Activated CD8-positive, alpha-beta T cell treated with anti-CD3 and anti-CD28 coated beads, Interleukin-2, amount 10 ng/mL, durations not matched to agents 7 days and 5 days (primary cell): Measurements from ENCODE around the gene ABCG1. TPM values are rescaled to one million over a fixed set of nuclear protein-coding genes. Genes with fewer than 3 reads are reported as not detected.

ENCODE experiments used
- ATAC-seq: fragments of 150-1000 bp; cut with Tn5 transposase; one replicate; pipeline ENCODE4 v1.10.0; 2021; ENCODE audit warnings: moderate library complexity
- CTCF ChIA-PET: fragments of 350-600 bp; sonication (Branson Sonifier 250); formaldehyde crosslinking; loops from one replicate; lab custom pipeline; 2021; ENCODE audit warnings: antibody characterized with exemption; lab: Charles Lee
- POLR2A ChIA-PET: fragments of 350-600 bp; sonication (Branson Sonifier 250); formaldehyde crosslinking; loops from one replicate; lab custom pipeline; 2021; ENCODE audit warnings: antibody characterized with exemption; lab: Charles Lee
- DNase-seq: peaks from one replicate; pipeline ENCODE4 v3.0.0-alpha.2; 2020
- H3K27ac Mint-ChIP-seq: one replicate; pipeline ENCODE4 v1.8.0; 2021; ENCODE audit warnings: mild to moderate bottlenecking, mixed read lengths
- H3K27me3 Mint-ChIP-seq: one replicate; pipeline ENCODE4 v1.8.0; 2021; ENCODE audit warnings: low read depth, mixed read lengths
- H3K36me3 Mint-ChIP-seq: one replicate; pipeline ENCODE4 v1.8.0; 2021; ENCODE audit warnings: low read depth, mixed read lengths
- H3K4me1 Mint-ChIP-seq: one replicate; pipeline ENCODE4 v1.8.0; 2021; ENCODE audit warnings: low read depth, mixed read lengths
- H3K4me3 Mint-ChIP-seq: one replicate; pipeline ENCODE4 v1.8.0; 2021; ENCODE audit warnings: mild to moderate bottlenecking, mixed read lengths
- H3K9me3 Mint-ChIP-seq: one replicate; pipeline ENCODE4 v1.8.0; 2022; ENCODE audit warnings: mixed read lengths; ENCODE audit not compliant: insufficient read depth
- total RNA-seq, 2 experiments: library from RNA; stranded (reverse); gene quantifications; one replicate each; pipeline ENCODE4 v1.2.3, GENCODE V29; 2021

ABCG1 gene
- total RNA-seq, 2 experiments from 2014 or later, result 6.7 to 8.0 TPM

GRCh38 chr21:42319376-42319775 lies 100.4 kb downstream of the ABCG1 start:
- DNase-seq, result no peak
- ATAC-seq, result no peak
- H3K36me3 Mint-ChIP-seq, result no peaks in the 10 kb centered on the region
- H3K4me3 Mint-ChIP-seq, result no peak overlapping the region
- peaks cover 1% of the 10 kb centered on the region for H3K27me3 Mint-ChIP-seq
- POLR2A ChIA-PET, result no interaction called here
- H3K4me1 Mint-ChIP-seq, result peaks cover 5% of the 10 kb centered on the region
- no peak overlapping the region for H3K27ac Mint-ChIP-seq
- CTCF ChIA-PET, result interaction anchor here (1.1 to 3.2 kb wide), 2 partner anchors 9 to 173 kb away, joined by 4 to 12 read pairs; no protein-coding TSS in a partner anchor
- no peaks in the 10 kb centered on the region for H3K9me3 Mint-ChIP-seq

- ATAC-seq (no peak), DNase-seq (no peak)
- Mint-ChIP-seq H3K27me3 (peaks cover 4% of the 10 kb centered on the region), H3K4me3 (no peak overlapping the region), H3K36me3 (no peaks in the 10 kb centered on the region), H3K4me1 (peaks cover 5% of the 10 kb centered on the region), H3K27ac (no peak overlapping the region), H3K9me3 (no peaks in the 10 kb centered on the region)
- CTCF ChIA-PET, result interaction anchor here (1.1 to 3.2 kb wide), 2 partner anchors 10 to 174 kb away, joined by 4 to 12 read pairs; no protein-coding TSS in a partner anchor
- POLR2A ChIA-PET, result no interaction called here
Measured at GRCh38 chr21:42319851-42320572, 101.1 kb downstream of the ABCG1 start.

- H3K27me3 Mint-ChIP-seq, result peaks cover 11% of the 10 kb centered on the region
- ChIA-PET CTCF (interaction anchor here (3.2 kb wide), 1 partner anchor 11 kb away, joined by 12 read pairs; no protein-coding TSS in a partner anchor), POLR2A (no interaction called here)
- ATAC-seq (no peak), DNase-seq (no peak)
- no peaks in the 10 kb centered on the region for H3K9me3 Mint-ChIP-seq
- H3K36me3 Mint-ChIP-seq, result no peaks in the 10 kb centered on the region
- H3K27ac Mint-ChIP-seq, result no peak overlapping the region
- peaks cover 5% of the 10 kb centered on the region for H3K4me1 Mint-ChIP-seq
- H3K4me3 Mint-ChIP-seq, result no peak overlapping the region
Measured at GRCh38 chr21:42320791-42321190, 101.9 kb downstream of the ABCG1 start.

GRCh38 chr21:42321231-42321630 lies 102.3 kb downstream of the ABCG1 start:
- DNase-seq, result no peak

GRCh38 chr21:42321845-42322244 lies 102.9 kb downstream of the ABCG1 start:
- Mint-ChIP-seq H3K4me1 (peaks cover 5% of the 10 kb centered on the region), H3K36me3 (no peaks in the 10 kb centered on the region), H3K27ac (no peak overlapping the region), H3K9me3 (no peaks in the 10 kb centered on the region), H3K4me3 (no peak overlapping the region), H3K27me3 (peaks cover 14% of the 10 kb centered on the region)
- ATAC-seq (no peak), DNase-seq (no peak)
- POLR2A ChIA-PET, result no interaction called here
- CTCF ChIA-PET, result interaction anchor here (1.2 to 1.4 kb wide), 2 partner anchors 15 to 19 kb away, joined by 3 to 4 read pairs; no protein-coding TSS in a partner anchor

More at GRCh38 chr21:42321231-42321630, 102.3 kb downstream of the ABCG1 start:
- ATAC-seq, result no peak
- Mint-ChIP-seq H3K27ac (no peak overlapping the region), H3K27me3 (peaks cover 11% of the 10 kb centered on the region), H3K36me3 (no peaks in the 10 kb centered on the region), H3K4me1 (peaks cover 5% of the 10 kb centered on the region), H3K4me3 (no peak overlapping the region), H3K9me3 (no peaks in the 10 kb centered on the region)
- ChIA-PET POLR2A (no interaction called here), CTCF (interaction anchor here (3.2 kb wide), 1 partner anchor 11 kb away, joined by 12 read pairs; no protein-coding TSS in a partner anchor)

- CTCF ChIA-PET, result interaction anchor here (0.7 to 1.7 kb wide), 3 partner anchors 12 to 79 kb away, joined by 3 to 5 read pairs (median 3); partner anchors contain the start of gene UBASH3A
- DNase-seq (no peak), ATAC-seq (no peak)
- no peaks in the 10 kb centered on the region for H3K4me1 Mint-ChIP-seq
- POLR2A ChIA-PET, result no interaction called here
- H3K27me3 Mint-ChIP-seq, result peaks cover 22% of the 10 kb centered on the region
- H3K36me3 Mint-ChIP-seq, result no peaks in the 10 kb centered on the region
- H3K9me3 Mint-ChIP-seq, result no peaks in the 10 kb centered on the region
- no peak overlapping the region for H3K4me3 Mint-ChIP-seq
- H3K27ac Mint-ChIP-seq, result no peak overlapping the region
Measured at GRCh38 chr21:42324896-42325295, 106.0 kb downstream of the ABCG1 start.

GRCh38 chr21:42330380-42331371 lies 111.7 kb downstream of the ABCG1 start:
- Mint-ChIP-seq H3K27me3 (peaks cover 34% of the 10 kb centered on the region), H3K27ac (no peak overlapping the region), H3K4me3 (no peak overlapping the region), H3K9me3 (peaks cover 7% of the 10 kb centered on the region), H3K36me3 (no peaks in the 10 kb centered on the region), H3K4me1 (no peaks in the 10 kb centered on the region)
- DNase-seq (no peak), ATAC-seq (no peak)
- CTCF ChIA-PET, result interaction anchor here (2.0 to 2.1 kb wide), 2 partner anchors 21 to 186 kb away, joined by 7 to 8 read pairs; no protein-coding TSS in a partner anchor
- POLR2A ChIA-PET, result no interaction called here

GRCh38 chr21:42331660-42332059 lies 112.7 kb downstream of the ABCG1 start:
- CTCF ChIA-PET, result interaction anchor here (2.0 kb wide), 1 partner anchor 187 kb away, joined by 7 read pairs; no protein-coding TSS in a partner anchor

GRCh38 chr21:42332557-42333317 lies 113.8 kb downstream of the ABCG1 start:
- Mint-ChIP-seq H3K27me3 (peaks cover 43% of the 10 kb centered on the region), H3K27ac (no peak overlapping the region), H3K36me3 (no peaks in the 10 kb centered on the region), H3K4me3 (no peak overlapping the region), H3K4me1 (peaks cover 4% of the 10 kb centered on the region), H3K9me3 (peaks cover 7% of the 10 kb centered on the region)
- ChIA-PET POLR2A (no interaction called here), CTCF (no interaction called here)
- DNase-seq (no peak), ATAC-seq (no peak)

More at GRCh38 chr21:42331660-42332059, 112.7 kb downstream of the ABCG1 start:
- POLR2A ChIA-PET, result no interaction called here
- ATAC-seq (no peak), DNase-seq (no peak)
- H3K4me1 Mint-ChIP-seq, result no peaks in the 10 kb centered on the region
- peaks cover 7% of the 10 kb centered on the region for H3K9me3 Mint-ChIP-seq
- no peaks in the 10 kb centered on the region for H3K36me3 Mint-ChIP-seq
- peaks cover 35% of the 10 kb centered on the region for H3K27me3 Mint-ChIP-seq
- no peak overlapping the region for H3K27ac Mint-ChIP-seq
- H3K4me3 Mint-ChIP-seq, result no peak overlapping the region

- peaks cover 33% of the 10 kb centered on the region for H3K27me3 Mint-ChIP-seq
- no peak overlapping the region for H3K27ac Mint-ChIP-seq
- ATAC-seq, result no peak
- H3K4me1 Mint-ChIP-seq, result peaks cover 11% of the 10 kb centered on the region
- POLR2A ChIA-PET, result interaction anchor here (1.2 kb wide), 1 partner anchor 68 kb away, joined by 4 read pairs; the partner anchor contains the start of gene UBASH3A
- no peak overlapping the region for H3K4me3 Mint-ChIP-seq
- peaks cover 7% of the 10 kb centered on the region for H3K9me3 Mint-ChIP-seq
- CTCF ChIA-PET, result interaction anchor here (1.1 to 4.0 kb wide), 6 partner anchors 11 to 190 kb away, joined by 3 to 18 read pairs (median 4); partner anchors contain the start of gene UBASH3A
- DNase-seq, result no peak
- no peaks in the 10 kb centered on the region for H3K36me3 Mint-ChIP-seq
Measured at GRCh38 chr21:42336054-42336453, 117.1 kb downstream of the ABCG1 start.
